HG02610 (cell line): ENCODE results near the gene LENEP.
A peak's percentile ranks its signal among the peaks of the same experiment; 100 is the strongest.

ENCODE experiments used
- ATAC-seq: cut with Tn5 transposase; IDR thresholded peaks from one replicate; pipeline ENCODE4 v1.9.1; 2021; ENCODE audit warnings: mild to moderate bottlenecking, moderate library complexity; ENCODE audit not compliant: unreplicated experiment

LENEP gene

GRCh38 chr1:154993572-154994268 is at the start of gene LENEP:
Gene LENEP (plus strand): TSS chr1:154993586. CDS start chr1:154993608, 22 bp downstream.
- no peak for ATAC-seq

- no peak for ATAC-seq
Observed at GRCh38 chr1:154943649-154944400, 49.6 kb upstream of the LENEP start.

- no peak for ATAC-seq
Observed at GRCh38 chr1:154944401-154945159, 48.8 kb upstream of the LENEP start.

- ATAC-seq = no peak
Observed at GRCh38 chr1:154945160-154945961, 48.0 kb upstream of the LENEP start.

GRCh38 chr1:154945962-154946850 is 47.2 kb upstream of the LENEP start:
- ATAC-seq = no peak

- no peak for ATAC-seq
Observed at GRCh38 chr1:154948079-154948478, 45.3 kb upstream of the LENEP start.

GRCh38 chr1:154951901-154952657 is 41.3 kb upstream of the LENEP start:
- no peak for ATAC-seq

GRCh38 chr1:154952664-154953063 is 40.7 kb upstream of the LENEP start:
- no peak for ATAC-seq

GRCh38 chr1:154953611-154954038 is 39.8 kb upstream of the LENEP start:
- ATAC-seq = no peak

- ATAC-seq = no peak
Observed at GRCh38 chr1:154954541-154954940, 38.8 kb upstream of the LENEP start.

- ATAC-seq = peak; percentile 54
Observed at GRCh38 chr1:154955039-154955717, 38.2 kb upstream of the LENEP start.

- ATAC-seq = peak; percentile 45
Observed at GRCh38 chr1:154955718-154956543, 37.5 kb upstream of the LENEP start, which contains the start of gene PBXIP1. Gene PBXIP1 (minus strand): TSS chr1:154956099. CDS start chr1:154953721, 2,378 bp downstream.

- ATAC-seq = no peak
Observed at GRCh38 chr1:154956544-154956941, 36.8 kb upstream of the LENEP start.

GRCh38 chr1:154957091-154957657 is 36.2 kb upstream of the LENEP start:
- ATAC-seq = no peak

GRCh38 chr1:154958036-154958435 is 35.4 kb upstream of the LENEP start:
- ATAC-seq = no peak

- no peak for ATAC-seq
Observed at GRCh38 chr1:154958681-154959425, 34.5 kb upstream of the LENEP start.

GRCh38 chr1:154959426-154959780 is 34.0 kb upstream of the LENEP start:
- ATAC-seq = no peak
